Measurements from ENCODE around the gene TEAD1.

Gene TEAD1

DNA sequence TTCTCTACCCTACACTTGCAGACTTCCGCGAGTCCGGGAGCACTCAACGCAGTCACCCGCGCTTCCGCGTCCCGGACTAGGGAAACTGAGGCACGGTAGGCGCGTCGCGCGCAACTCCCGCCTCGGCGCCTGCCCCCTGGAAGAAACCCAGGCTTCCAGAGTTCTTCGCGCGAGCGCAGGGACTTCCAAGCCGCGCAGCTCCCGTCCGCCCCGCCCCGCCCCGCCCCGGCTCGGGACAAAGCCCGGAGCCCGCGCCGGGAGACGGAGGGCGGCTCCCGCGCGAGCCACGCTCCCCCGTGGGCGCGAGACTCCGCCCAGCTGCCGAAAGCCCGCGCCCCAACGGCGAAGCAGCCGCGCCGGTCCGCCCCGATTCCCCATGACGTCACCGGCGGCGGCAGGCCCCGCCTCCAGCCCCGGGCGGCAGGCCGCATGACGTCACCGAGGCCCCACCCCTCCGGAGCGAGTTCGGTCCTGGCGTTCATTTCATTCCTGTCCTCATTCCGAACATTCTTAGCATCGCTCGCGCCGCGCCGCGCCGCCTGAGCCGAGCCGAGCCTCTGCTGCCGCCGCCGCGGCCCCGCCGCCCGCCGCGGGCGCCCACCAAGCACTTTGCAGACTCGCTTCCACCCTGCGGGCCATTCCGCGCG is at the start of gene TEAD1:
Gene TEAD1, plus strand, starts transcription at position 498 of the 647 bp plus-strand sequence.
- peak; percentile 60 for DNase-seq (ENCODE audit: low read depth)

DNA sequence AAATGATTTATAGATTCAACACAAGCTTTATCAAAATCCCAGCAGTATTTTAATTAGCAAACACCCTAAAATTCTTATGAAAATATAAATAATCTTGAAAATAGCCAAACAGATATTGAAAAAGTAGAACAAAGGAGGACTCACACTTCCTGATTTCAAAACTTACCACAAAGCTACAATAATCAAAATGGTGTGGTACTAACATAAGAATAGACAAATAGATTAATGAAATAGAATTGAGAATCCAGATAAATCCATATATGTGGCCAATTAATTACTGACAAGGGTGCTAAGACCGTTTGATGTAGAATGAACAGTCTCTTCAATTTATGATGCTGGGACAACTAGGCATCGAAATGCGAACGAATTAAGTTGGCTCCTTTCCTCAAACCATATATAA is 49.6 kb upstream of the TEAD1 start:
- DNase-seq (ENCODE audit: low read depth), result no peak

DNA sequence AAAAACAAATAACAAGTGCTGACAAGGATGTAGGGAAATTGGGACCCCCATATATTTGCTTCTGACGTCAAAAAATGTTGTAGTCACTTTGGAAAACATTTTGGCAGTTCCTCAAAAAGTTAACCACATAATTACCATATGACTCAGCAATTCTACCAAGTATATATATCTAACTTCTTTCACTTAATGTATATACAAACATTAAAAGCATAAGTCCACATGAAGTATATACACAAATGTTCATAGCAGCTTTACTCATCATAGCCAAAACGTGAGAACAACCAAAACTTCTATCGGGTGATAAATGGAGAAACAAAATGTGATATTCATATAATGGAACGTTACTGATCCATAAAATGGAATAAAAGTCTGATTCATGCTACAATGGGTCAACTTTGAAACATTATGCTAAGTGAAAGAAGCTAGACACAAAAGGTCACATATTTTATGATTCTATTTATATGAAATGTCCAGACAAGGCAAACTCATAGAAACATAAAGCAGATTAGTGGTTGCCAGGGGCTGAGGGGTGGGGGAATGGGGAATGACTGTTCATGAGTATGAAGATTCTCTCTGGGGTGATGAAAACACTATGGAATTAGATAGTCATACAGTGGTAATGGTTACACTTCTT is 48.7 kb upstream of the TEAD1 start:
- DNase-seq (ENCODE audit: low read depth), result peak; percentile 23

DNA sequence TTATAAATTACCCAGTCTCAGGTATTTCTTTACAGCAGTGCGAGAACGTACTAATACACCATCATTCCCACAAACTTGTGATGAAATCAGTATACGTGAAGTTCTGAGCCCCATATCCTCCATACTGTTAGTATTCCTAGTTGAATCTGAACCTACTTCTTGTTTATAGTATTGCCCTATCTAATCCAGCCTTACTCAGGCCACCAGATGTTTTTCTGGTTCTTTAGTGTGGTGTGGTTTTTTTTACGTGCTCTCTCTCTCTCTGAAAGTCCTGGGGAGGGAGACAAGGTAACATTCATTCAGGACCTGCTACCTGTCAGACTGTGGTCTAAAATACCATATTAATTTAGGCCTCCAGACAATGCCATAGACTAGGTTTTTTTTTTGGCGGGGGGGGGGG is 47.6 kb upstream of the TEAD1 start:
- no peak for DNase-seq (ENCODE audit: low read depth)

DNA sequence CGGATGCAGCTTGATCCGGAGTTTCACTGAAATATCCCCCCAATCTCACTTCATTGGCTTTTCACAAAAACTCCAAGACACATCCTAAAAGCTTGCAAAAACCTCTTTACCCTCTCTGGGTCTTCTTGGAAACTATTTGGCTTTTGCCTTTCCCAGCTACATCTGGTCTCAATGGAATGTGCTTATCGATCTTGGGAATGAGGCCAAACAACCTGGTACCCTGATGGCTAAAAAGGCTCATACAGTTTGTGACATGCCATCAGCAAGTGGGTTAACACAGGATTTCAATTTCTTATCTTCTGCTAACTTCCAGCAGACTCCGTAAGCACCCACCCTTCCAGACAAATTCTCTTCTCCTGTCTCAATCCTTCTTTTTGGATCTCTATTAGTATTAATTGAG is 45.9 kb upstream of the TEAD1 start:
- DNase-seq (ENCODE audit: low read depth), result no peak

DNA sequence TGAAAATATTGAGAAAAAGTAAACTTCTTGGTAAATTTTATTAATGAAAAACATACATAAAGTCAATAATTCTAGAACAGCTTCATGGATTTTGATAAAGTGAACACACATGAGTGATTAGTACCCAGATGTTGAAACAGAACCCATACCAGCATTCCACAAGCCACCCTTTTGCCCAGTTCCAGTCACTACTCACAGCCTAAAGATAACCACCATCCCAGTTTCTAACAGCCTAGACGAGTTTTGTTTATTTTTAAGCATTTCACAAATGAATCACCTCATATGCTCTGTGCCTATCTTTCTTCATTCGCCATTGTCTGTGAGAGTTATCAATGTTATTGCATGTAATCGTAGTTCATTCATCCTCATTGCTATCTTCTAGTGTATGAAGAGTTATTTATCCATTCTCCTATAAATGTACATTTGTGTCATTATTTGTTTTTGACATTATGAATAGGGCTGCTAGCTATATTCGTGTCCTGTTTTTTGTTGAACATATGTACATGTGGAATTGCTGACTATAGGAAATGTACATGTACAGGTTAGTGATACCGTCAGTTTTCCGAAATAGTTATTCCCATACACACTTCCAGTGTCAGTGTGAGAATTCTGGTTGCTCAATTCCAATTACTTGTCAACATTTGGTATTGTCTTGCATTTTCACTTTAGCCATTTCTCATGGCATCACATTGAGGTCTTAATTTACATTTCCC is 44.5 kb upstream of the TEAD1 start:
- DNase-seq (ENCODE audit: low read depth), result no peak

DNA sequence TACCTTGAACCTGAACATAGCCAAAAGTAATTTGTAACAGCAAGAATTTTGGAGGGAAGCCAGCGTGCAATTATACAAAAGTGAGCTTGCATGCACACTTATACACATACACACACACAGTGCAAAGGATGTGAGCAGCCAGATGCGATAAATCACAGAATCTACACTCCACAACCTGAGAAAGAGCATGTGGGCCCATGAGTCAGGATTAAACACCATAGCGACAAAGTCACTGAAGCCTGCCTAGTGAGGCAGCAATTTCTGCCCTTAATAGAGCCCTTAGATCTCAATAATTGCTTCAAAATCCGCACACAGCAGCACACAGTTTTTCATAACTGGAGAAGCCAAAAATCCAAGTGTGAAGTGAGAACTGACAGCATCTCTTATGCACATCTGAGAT is 42.6 kb upstream of the TEAD1 start:
- no peak for DNase-seq (ENCODE audit: low read depth)

DNA sequence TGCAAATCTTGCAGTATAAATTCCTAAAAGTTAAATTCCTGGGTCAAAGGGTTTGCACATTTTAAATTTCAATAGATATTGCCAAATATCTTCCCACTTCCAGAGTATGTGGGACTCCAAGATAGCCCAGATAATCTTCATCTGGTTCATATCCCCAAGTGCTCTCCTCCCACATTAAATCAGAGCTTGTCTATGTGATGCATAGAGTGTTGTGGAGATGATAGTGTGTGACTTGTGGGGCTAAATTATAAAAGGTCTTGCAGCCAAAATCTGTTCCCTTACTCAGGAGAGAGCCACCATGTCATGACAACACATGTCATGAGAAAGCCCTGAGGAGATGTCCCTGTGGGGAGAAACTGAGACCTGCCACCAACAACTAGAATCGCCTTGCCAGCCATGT is 39.9 kb upstream of the TEAD1 start:
- DNase-seq (ENCODE audit: low read depth), result no peak

DNA sequence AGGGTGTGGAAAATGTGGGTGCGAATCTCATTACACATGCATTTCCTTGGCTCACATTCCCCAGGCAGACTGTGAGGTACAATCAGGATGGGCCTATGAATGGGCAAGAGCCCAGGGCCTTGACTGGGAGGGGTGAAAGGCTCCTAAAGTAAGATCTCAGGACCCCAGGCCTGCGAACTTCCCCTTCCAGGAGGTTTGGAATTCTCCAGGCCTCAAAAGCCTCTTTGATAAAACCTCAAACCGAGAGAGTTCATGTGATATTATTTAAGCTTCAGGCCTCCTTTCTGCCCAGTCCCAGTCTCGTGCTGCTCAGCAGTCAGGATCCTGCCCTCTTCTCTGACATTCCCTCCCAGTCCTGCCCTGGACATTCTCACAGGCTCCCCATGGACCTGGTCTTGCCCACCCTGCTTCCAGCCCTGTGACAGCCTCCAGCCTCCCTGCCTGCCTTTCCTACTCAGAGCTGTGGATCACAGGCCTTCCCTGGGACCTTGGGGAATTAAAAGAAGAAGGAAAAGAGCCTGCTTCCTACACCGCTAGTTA is 37.3 kb upstream of the TEAD1 start:
- no peak for DNase-seq (ENCODE audit: low read depth)

DNA sequence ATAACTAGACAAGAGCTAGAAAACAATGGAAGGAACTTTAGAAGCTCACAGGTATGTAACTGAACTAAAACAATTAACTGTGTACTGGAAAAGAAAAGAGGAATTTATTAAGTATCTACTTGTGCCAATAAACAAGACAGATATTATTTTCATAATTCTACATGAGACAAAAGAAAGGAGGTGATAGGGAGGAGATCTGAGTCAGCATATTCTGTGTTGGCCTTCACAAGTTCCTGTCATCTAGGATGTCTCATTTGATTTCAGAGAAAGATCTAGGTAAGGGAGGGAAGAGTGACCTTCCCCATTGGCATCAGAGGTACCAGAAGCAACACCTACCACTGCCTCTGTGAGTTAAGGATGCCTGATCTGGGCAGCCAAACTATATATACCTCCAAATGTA is 34.8 kb upstream of the TEAD1 start:
- no peak for DNase-seq (ENCODE audit: low read depth)

DNA sequence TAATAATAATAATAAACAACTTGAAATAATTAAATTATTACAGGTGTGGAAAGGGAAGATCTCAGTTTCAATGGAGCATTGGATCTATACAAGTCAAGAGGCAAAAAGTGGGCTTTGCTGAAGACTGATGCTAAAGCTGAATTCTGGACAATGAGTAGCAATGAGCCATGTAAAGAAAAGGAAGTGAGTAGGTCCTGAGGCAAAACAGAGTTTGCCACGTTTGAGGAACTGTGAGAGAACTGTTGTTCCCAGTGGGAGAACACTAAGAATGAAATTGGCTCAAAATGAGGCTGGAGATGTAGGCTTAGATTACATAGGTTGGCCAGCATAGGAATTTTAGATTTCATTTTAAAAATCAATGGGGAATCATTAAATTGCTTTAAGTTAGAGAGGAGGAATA is 33.9 kb upstream of the TEAD1 start:
- DNase-seq (ENCODE audit: low read depth), result no peak

DNA sequence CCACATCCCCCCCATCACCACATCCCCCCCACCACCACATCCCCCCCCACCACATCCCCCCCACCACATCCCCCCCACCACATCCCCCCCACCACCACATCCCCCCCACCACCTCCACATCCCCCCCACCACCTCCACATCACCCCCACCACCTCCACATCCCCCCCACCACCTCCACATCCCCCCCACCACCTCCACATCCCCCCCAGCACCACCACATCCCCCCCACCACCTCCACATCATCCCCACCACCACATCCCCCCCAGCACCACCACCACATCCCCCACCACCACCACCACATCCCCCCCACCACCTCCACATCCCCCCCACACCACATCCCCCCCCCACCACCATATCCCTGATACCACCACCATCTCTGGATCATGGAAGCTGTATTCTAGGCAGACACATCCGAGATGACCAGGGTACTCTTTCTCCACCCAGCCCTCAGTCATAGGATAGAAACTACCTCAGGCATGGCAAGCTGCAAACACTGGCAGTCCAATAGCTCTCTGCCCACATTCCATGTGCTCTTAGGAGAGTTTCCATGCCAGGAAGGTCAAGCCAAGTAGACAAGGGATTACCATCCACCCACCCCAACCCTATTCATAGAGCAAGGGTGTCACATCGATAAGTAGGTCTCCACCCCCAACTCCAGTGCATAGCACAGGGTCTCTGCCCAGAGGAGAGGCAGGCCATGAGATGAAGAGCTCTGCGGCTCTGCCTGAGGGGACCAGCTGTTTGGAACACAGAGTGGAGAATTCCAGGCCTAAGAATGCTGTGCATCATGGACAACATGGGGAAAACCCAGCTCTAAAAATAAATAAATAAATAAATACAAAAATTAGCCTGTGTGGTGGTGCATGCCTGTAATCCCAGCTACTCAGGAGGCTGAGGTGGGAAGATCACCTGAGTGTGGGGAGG is 33.0 kb upstream of the TEAD1 start:
- no peak for DNase-seq (ENCODE audit: low read depth)

DNA sequence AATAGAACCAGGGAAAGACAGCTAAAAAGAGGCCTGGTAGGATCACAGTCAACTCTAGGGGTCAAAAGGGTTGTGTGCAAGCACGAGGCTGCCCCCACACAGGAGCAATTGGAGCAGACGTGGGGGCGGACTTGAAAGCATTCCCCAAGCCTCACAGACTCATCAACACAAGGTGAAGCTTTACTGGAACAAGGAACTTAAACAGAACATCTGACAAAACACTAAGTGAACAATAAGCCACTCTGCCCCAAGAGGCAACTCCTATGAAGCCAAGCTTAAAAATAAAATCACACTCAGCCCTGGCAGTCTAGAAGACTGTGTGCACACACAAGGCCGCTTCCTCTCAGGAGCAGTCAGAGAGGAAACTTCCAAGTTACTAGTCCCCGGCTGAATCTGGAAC is 32.2 kb upstream of the TEAD1 start:
- no peak for DNase-seq (ENCODE audit: low read depth)

DNA sequence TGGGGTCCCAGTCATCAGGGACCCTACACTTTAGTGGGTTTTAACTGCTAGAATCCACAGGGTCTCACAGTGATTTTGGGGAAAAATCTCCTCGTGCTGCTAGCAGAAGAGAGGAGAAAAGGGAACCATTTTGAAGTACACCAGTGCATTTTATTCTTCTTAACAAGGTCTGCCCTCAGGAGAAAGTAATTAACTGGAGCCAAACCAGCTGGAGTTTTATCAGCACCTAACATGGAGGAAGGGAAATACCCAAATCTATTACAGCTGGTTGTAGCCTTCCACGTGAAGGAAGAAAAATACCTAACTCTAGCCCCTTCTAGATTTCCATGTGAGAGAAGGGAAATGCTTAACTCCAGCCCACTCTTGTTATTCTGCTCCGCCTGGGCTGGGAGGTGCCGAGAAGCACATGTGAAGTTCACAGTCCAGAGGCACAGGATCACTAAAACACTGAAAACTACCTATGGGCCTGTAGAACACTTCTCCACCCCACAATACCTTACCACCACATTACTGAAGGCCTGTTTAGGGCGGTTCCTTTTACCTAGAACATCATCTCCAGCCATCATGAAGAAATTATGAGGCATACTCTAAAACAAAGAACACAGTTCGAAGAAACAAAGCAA is 31.3 kb upstream of the TEAD1 start:
- DNase-seq (ENCODE audit: low read depth), result no peak

DNA sequence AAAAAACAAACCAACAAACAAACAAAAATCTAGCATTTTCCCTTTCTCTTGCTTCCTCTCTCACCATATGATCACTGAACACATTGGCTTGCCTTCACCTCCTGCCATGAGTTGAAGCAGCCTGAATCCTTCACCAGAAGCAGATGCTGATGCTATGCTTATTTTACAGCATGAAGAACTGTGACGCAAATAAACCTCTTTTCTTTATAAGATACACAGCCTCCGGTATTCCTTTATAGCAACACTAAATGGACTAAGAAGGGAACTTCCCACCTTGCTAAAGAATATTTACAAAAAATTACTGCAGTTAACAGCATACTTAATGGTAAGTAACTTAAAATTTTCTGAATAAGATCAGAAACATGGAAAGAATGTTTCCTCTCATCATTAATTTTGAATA is 27.7 kb upstream of the TEAD1 start:
- DNase-seq (ENCODE audit: low read depth), result no peak

DNA sequence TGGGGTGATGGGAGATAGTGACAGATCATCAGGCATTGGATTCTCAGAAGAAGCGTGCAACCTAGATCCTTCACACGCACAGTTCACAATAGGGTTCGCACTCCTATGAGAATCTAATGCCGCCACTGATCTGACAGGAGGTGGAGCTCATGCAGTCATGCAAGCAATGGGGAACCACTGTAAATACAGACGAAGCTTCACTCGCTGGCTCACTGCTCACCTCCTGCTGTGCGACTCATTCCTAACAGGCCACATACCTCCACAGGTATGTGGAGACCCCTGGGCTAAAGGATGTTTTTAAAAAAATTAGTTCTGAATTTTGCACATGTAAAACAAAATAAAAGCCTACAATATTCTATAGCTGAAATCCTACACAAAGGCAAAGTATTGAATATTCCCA is 20.5 kb upstream of the TEAD1 start:
- DNase-seq (ENCODE audit: low read depth), result no peak

DNA sequence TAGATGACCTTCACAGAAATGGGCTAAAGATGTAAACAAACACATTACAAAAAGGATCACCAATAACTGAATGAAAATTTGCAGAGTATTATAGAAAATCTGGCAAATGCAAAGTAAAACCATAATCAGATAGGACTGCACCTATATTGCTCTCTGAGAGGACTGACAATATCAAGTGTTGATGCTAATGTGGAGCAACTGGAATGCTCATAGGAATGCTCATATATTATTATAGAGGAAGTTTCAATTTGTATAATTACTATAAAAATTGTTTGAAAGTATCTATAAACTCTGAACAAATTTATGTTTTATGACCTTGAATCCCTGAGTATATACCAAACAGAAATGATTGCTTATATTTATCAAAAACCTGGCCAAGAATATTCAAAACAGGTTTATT is 18.4 kb upstream of the TEAD1 start:
- DNase-seq (ENCODE audit: low read depth), result no peak

DNA sequence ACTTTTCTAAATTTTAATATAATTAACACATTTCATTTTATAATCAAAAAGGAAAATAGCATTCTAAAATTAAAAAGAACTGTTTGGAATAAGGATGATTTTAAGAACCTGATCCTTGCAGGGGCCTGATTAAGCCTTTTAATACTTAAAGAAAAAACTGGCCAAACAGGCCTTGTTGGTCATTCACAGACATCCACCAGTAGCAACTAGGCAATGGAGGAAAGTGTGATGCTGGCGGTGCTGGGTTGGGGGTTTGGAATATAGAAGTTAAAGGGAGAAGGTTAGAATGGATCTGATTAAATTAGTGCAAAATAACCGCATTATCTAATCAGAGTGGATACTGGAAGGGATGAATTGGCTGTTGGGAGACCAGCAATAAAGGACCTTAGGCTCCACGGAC is 16.9 kb upstream of the TEAD1 start:
- no peak for DNase-seq (ENCODE audit: low read depth)

DNA sequence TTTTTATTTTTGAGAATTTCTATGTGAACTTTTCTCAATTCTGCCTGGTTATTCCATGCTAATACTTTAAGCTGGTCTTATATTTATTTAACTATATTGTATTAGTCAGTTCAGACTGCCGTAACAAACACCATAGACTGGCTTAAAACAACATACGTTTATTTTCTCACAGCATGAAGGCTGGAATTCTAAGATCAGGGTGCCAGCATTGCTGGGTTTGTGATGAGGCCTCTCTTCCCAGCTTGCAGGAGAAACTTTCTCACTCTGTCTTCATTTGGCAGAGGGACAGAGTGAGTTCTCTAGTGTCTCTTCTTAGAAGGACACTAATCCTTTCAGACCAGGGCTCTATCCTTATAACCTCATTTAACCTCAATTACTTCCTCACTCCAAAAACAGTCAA is 16.2 kb upstream of the TEAD1 start:
- no peak for DNase-seq (ENCODE audit: low read depth)

DNA sequence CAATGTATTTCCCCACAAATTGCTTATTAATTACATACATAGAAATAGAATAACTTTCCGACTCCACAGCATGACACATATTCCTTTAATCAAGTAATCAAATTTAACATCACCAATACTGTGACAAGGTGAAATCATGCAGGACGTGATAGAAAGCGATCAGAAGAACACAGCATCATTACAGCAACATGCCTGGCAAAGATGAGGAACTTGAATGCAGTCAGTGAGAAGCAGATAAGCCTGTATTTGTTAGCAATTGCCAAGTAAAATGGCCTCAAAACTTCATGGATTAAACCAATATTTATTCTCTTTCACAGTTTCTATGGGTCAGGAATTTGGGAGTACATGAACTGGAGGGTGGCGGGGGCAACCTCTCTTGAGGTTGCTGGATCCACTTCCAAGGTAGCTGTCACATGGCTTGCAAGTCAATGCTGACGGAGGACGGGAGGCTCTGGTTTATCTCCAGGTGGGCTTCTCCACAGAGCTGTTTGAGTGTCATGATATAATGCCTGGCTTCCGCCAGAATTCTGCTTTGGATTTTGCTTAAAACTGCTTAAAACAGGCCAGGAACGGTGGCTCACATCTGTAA is 12.0 kb upstream of the TEAD1 start:
- DNase-seq (ENCODE audit: low read depth), result no peak

DNA sequence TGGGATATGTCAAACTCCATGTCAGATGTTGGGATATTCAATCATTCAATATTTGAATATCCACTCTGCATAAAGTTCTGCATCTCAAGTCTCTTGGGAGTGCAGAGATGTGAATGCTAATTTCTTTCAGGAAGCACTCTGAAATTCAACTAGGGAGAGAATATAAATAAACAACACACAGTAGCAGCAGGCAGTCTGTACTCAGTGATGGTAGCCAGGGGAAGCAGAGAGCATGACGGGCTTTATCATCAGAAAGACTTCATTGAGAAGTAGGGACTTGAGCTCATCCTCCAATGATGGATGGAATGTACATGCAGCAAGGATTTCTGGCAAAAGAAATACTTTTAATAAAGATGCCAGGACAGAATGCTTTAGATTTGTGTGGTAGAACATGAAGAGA is 9.8 kb upstream of the TEAD1 start:
- DNase-seq (ENCODE audit: low read depth), result no peak

Measured in GM04503 (cell line).